ENCODE data around the gene F13B. TPM values are rescaled to one million over a fixed set of nuclear protein-coding genes. Genes with fewer than 3 reads are reported as not detected.
"Not testable (repeated sequence)": the region's sequence is repeated elsewhere in the genome, so short reads cannot be mapped to it uniquely, and the experiment has no call there.

The F13B gene
- total RNA-seq, 2 donors from 2014 or later, result not detected

DNA sequence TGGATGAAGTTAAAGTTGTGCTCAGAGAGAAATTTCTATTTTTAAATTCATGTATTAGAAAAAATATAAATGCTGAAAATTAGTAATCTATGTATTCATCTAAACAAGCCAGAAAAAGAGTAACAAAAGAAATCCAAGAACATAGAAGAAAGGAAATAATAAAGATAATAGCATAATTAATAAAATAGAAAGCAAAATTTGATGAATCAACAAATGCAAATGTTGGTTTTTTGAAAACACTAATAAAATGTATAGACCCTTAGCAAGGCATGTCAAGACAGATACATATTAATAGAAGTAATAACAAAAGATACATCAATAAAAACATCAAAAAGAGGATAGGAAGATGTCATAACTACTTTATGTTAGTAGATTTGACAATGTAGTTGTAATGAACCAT is 18.0 kb downstream of the F13B start:
- no peaks in the 10 kb centered on the region for H3K9me3 ChIP-seq
- H3K27me3 ChIP-seq (replicated peaks; ENCODE audit: insufficient read depth), result no peaks in the 10 kb centered on the region
- TF ChIP-seq, protein P1, sequence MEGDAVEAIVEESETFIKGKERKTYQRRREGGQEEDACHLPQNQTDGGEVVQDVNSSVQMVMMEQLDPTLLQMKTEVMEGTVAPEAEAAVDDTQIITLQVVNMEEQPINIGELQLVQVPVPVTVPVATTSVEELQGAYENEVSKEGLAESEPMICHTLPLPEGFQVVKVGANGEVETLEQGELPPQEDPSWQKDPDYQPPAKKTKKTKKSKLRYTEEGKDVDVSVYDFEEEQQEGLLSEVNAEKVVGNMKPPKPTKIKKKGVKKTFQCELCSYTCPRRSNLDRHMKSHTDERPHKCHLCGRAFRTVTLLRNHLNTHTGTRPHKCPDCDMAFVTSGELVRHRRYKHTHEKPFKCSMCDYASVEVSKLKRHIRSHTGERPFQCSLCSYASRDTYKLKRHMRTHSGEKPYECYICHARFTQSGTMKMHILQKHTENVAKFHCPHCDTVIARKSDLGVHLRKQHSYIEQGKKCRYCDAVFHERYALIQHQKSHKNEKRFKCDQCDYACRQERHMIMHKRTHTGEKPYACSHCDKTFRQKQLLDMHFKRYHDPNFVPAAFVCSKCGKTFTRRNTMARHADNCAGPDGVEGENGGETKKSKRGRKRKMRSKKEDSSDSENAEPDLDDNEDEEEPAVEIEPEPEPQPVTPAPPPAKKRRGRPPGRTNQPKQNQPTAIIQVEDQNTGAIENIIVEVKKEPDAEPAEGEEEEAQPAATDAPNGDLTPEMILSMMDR (IDR thresholded peaks at IDR 0.05), result no peak
- H3K27ac ChIP-seq, result no peak overlapping the region
- no peak overlapping the region for H3K4me3 ChIP-seq
- no peaks in the 10 kb centered on the region for H3K36me3 ChIP-seq
- no peaks in the 10 kb centered on the region for H3K4me1 ChIP-seq (ENCODE audit: control insufficient read depth in 1 of 2, low read depth in 2 of 2)
- no peak for DNase-seq (ENCODE audit: low spot score)
- no peak for ATAC-seq (ENCODE audit: insufficient number of reproducible peaks, low FRiP score, low read depth)

DNA sequence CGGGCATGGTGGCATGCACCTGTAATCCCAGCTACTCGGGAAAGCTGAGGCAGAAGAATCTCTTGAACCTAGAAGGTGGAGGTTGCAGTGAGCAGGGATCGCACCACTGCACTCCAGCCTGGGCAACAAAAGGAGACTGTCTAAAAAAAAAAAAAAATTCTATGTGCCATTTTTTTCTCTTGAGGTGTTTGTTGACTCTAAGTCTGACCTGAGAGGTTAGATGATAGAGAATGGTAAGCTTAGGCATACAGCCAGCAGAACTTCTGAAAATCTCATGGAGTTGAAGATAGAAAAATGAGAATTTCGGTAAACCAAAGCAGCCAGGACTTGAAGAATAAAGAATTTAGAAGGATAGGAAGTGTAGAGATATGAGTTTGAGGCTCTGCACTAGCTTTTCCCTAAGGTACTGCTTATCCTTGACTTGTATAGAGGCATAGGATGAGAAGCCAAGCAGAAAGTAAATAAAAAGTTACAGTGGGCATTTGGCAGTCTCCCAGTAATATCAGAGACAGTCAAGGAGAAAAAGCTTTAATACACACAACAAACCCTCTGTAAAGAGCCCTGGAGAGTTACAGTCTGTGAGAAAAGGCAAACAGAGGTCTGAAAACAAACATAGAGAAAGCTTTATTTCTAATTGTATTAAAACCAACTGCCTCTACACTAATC is 24.3 kb downstream of the F13B start:
- TF ChIP-seq, protein P1 (IDR thresholded peaks at IDR 0.05), result no peak
- Histone ChIP-seq H3K27me3 (replicated peaks; ENCODE audit: insufficient read depth) (no peaks in the 10 kb centered on the region), H3K27ac (no peak overlapping the region), H3K4me3 (no peak overlapping the region), H3K9me3 (no peaks in the 10 kb centered on the region), H3K36me3 (no peaks in the 10 kb centered on the region), H3K4me1 (ENCODE audit: control insufficient read depth in 1 of 2, low read depth in 2 of 2) (no peaks in the 10 kb centered on the region)
- DNase-seq (ENCODE audit: low spot score) (no peak), ATAC-seq (ENCODE audit: insufficient number of reproducible peaks, low FRiP score, low read depth) (no peak)

DNA sequence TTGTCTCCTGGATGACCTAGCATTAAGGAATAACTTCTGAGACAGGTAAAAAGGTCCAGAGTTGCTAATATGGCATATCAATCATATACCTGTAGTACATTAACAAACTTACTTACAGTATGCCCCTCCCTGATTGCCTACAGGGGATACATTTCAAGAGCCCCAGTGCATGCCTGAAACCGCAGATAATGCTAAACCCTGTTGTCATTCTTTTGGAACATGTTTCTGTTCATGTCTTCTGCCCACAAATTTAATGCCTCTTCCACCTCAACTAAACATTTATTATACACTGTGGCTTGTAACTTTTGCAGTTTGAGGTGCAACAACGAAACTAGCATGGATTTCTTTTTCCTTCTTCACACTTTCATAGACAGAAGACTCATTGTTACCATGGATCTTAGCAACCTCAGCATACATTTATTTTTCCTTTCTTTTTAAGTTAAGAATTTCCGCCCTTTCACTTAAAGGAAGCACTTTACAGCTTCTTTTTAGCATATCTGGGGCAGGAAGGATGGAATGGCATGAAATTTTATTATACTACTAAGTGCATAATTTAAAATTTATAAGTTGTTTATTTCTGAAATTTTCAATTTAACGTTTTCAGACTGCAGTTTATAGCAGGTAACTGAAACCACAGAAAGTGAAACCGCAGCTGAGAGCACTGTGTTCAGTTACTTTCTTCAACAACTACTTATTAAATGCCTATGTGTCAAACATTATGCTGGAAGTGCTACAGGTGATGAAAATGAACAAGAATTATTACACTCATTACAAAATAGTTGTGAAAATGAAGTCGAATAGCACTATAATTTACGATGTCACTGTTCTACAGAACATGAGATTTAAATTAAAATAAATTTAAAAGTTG is 25.3 kb downstream of the F13B start:
- Histone ChIP-seq H3K4me1 (ENCODE audit: control insufficient read depth in 1 of 2, low read depth in 2 of 2) (no peaks in the 10 kb centered on the region), H3K9me3 (no peaks in the 10 kb centered on the region), H3K36me3 (no peaks in the 10 kb centered on the region), H3K4me3 (no peak overlapping the region), H3K27ac (no peak overlapping the region), H3K27me3 (replicated peaks; ENCODE audit: insufficient read depth) (no peaks in the 10 kb centered on the region)
- ATAC-seq (ENCODE audit: insufficient number of reproducible peaks, low FRiP score, low read depth) (no peak), DNase-seq (ENCODE audit: low spot score) (no peak)
- TF ChIP-seq, protein P1 (IDR thresholded peaks at IDR 0.05), result no peak

DNA sequence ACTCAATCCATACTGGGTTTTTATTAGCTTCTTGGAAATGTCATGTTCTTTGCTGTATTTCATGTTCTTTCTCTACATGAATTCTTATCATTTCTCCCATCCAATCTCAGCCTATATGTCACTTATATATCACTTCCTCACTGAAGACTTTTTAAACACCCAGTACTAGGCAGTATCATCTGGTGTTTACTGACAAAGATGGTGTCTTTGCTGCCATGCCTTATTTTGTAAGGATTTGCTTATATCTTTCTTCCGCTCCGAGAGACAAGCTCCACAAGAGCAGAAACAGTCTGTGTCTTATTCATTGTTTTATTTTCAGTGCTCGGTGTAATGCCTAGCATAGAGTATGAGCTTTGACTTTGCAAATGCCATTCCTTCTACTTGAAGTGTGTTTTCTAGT is 30.2 kb downstream of the F13B start:
- Histone ChIP-seq H3K36me3 (no peaks in the 10 kb centered on the region), H3K4me3 (no peak overlapping the region), H3K9me3 (no peaks in the 10 kb centered on the region), H3K4me1 (ENCODE audit: control insufficient read depth in 1 of 2, low read depth in 2 of 2) (no peaks in the 10 kb centered on the region), H3K27me3 (replicated peaks; ENCODE audit: insufficient read depth) (no peaks in the 10 kb centered on the region), H3K27ac (no peak overlapping the region)
- TF ChIP-seq, protein P1 (IDR thresholded peaks at IDR 0.05), result no peak
- DNase-seq (ENCODE audit: low spot score) (no peak), ATAC-seq (ENCODE audit: insufficient number of reproducible peaks, low FRiP score, low read depth) (no peak)

DNA sequence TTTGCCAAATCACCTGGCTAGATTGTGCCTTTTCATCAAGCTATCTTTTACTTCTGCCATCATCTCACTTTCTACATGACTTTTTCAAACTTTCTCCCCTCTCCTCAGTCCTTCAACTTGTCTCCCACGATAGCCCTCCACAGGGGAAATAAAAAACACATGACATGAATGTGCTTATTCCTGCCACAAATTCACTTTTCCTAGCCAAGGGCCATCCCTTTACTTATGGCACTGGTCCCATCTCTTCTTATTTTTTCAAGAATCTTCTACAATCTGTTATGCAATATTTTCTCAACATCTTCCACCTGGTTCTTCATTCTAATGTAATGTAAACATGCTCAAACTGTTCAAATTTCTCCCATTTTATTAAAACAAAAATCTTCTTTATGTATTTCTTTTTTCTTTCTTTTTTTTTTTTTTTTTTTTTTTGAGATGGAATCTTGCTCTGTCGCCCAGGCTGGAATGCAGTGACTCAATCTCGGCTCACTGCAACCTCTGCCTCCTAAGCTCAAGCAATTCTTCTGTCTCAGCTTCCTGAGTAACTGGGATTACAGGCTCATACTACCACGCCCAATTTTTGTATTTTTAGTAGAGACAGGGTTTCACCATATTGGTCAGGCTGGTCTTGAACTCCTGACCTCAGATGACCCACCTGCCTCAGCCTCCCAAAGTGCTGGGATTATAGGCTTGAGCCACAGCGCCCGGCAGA is 32.3 kb downstream of the F13B start:
- H3K4me3 ChIP-seq; DNase-seq (ENCODE audit: low spot score); H3K27ac ChIP-seq; H3K36me3 ChIP-seq; H3K27me3 ChIP-seq (replicated peaks; ENCODE audit: insufficient read depth); ATAC-seq (ENCODE audit: insufficient number of reproducible peaks, low FRiP score, low read depth); H3K4me1 ChIP-seq (ENCODE audit: control insufficient read depth in 1 of 2, low read depth in 2 of 2); H3K9me3 ChIP-seq: not testable (repeated sequence)

Measured in thoracic aorta (tissue), 2 donors.